Keratinocyte (primary cell): ENCODE data around the gene ZNF462. TPM values are rescaled to one million over a fixed set of nuclear protein-coding genes. Genes with fewer than 3 reads are reported as not detected.
"Not testable (repeated sequence)": the region's sequence is repeated elsewhere in the genome, so short reads cannot be mapped to it uniquely, and the experiment has no call there.

Experiments
- DNase-seq: peaks from one replicate; pipeline ENCODE4 v3.0.0-alpha.2; 2011; ENCODE audit warnings: low read depth, missing footprints, low spot score
- FAIRE-seq: peaks from 2 replicates; lab custom pipeline; 2011; peaks lifted over from hg19 to GRCh38; lab: Jason Lieb, UNC
- H2AFZ ChIP-seq: 2 replicates; pipeline ENCODE4 v1.6.0; 2012; ENCODE audit warnings: low read length, control low read depth, inconsistent platforms; ENCODE audit not compliant: control insufficient read depth
- H3K27ac ChIP-seq: 2 replicates; pipeline ENCODE4 v1.5.1; 2011; ENCODE audit warnings: low read length; ENCODE audit not compliant: control insufficient read depth, insufficient read depth
- H3K27me3 ChIP-seq: 3 replicates; pipeline ENCODE4 v1.6.0; 2011; ENCODE audit warnings: low read length; ENCODE audit not compliant: control insufficient read depth, insufficient read depth; ENCODE audit errors: extremely low read depth
- H3K36me3 ChIP-seq, 2 experiments: 2 replicates in 1 of 2; 3 replicates in 1 of 2; pipeline ENCODE4 v1.5.1; 2011; ENCODE audit warnings: low read length in 2 of 2, mild to moderate bottlenecking in 1 of 2; ENCODE audit not compliant: control insufficient read depth in 2 of 2, insufficient read depth in 2 of 2; ENCODE audit errors: extremely low read depth in 1 of 2
- H3K4me1 ChIP-seq: 3 replicates; pipeline ENCODE4 v1.5.1; 2011; ENCODE audit warnings: low read length; ENCODE audit not compliant: control insufficient read depth, insufficient read depth; ENCODE audit errors: extremely low read depth
- H3K4me2 ChIP-seq: 3 replicates; pipeline ENCODE4 v1.6.0; 2011; ENCODE audit warnings: low read depth, low read length; ENCODE audit not compliant: control insufficient read depth, insufficient read depth; ENCODE audit errors: extremely low read depth
- H3K4me3 ChIP-seq, 3 experiments: fragments of 200-600 bp in 1 of 3; sonication (generic) in 1 of 3; 2 replicates in 2 of 3; 3 replicates in 1 of 3; pipeline ENCODE4 v1.5.1; 2011 to 2016; ENCODE audit warnings: low read length in 3 of 3, mild to moderate bottlenecking in 3 of 3, control low read depth in 2 of 3, inconsistent platforms in 1 of 3, low read depth in 1 of 3, mixed read lengths in 1 of 3, mixed run types in 1 of 3, moderate library complexity in 1 of 3; ENCODE audit not compliant: control insufficient read depth in 2 of 3, insufficient read depth in 2 of 3; ENCODE audit errors: extremely low read depth in 1 of 3
- H3K79me2 ChIP-seq: 2 replicates; pipeline ENCODE4 v1.6.0; 2012; ENCODE audit warnings: low read length; ENCODE audit not compliant: control insufficient read depth, insufficient read depth
- H3K9ac ChIP-seq: 3 replicates; pipeline ENCODE4 v1.6.0; 2011; ENCODE audit warnings: low read length; ENCODE audit not compliant: control insufficient read depth, insufficient read depth; ENCODE audit errors: extremely low read depth
- H3K9me1 ChIP-seq: 3 replicates; pipeline ENCODE4 v1.6.0; 2011; ENCODE audit warnings: low read length; ENCODE audit not compliant: control insufficient read depth, insufficient read depth; ENCODE audit errors: extremely low read depth
- H3K9me3 ChIP-seq: 2 replicates; pipeline ENCODE4 v1.5.1; 2012; ENCODE audit warnings: low read depth, low read length; ENCODE audit not compliant: control insufficient read depth
- H4K20me1 ChIP-seq: 3 replicates; pipeline ENCODE4 v1.6.0; 2011; ENCODE audit warnings: low read length; ENCODE audit not compliant: control insufficient read depth, insufficient read depth; ENCODE audit errors: extremely low read depth
- EZH2 ChIP-seq: IDR thresholded peaks from one replicate; pipeline ENCODE4 v1.6.1; 2012; ENCODE audit warnings: inconsistent platforms, mild to moderate bottlenecking, low read length, moderate library complexity
- dilution Hi-C: fragments of 300-500 bp; cut with MboI; formaldehyde crosslinking; loops from one replicate; pipeline ENCODE4 v1.7.0; 2020; ENCODE audit warnings: low sequenced_read_pairs; ENCODE audit not compliant: extremely low pct_ligation_motif_present
- polyA plus RNA-seq, 5 experiments: library from polyadenylated mRNA; depleted of rRNA in 3 of 5; stranded (reverse) in 3 of 5; stranded (forward) in 1 of 5; unstranded in 1 of 5; fragments of >200 nt; gene quantifications; 1 replicate in 1 of 5; 2 replicates in 3 of 5; 3 replicates in 1 of 5; pipeline versions ENCODE4 v1.2.1 to v1.2.3, GENCODE V29; 2011 to 2012; ENCODE audit warnings: missing spikeins in 2 of 5, low read depth in 1 of 5, low replicate concordance in 1 of 5
- TF ChIP-seq, protein P1 (sequence below), 3 experiments: IDR thresholded peaks in 1 of 3; conservative IDR thresholded peaks in 1 of 3; optimal IDR thresholded peaks in 1 of 3; 2 replicates in 2 of 3; 3 replicates in 1 of 3; pipeline versions ENCODE3 to v1.5.1; 2011; ENCODE audit warnings: low read length in 3 of 3, mild to moderate bottlenecking in 3 of 3, moderate library complexity in 2 of 3, control low read depth in 1 of 3, inconsistent platforms in 1 of 3; ENCODE audit not compliant: insufficient read depth in 2 of 3; ENCODE audit errors: extremely low read depth in 1 of 3

The ZNF462 gene
- polyA plus RNA-seq, 1 donor (not counting 4 experiments of a cell fraction or from before 2014, with no cell fraction given): 7.8 TPM

DNA sequence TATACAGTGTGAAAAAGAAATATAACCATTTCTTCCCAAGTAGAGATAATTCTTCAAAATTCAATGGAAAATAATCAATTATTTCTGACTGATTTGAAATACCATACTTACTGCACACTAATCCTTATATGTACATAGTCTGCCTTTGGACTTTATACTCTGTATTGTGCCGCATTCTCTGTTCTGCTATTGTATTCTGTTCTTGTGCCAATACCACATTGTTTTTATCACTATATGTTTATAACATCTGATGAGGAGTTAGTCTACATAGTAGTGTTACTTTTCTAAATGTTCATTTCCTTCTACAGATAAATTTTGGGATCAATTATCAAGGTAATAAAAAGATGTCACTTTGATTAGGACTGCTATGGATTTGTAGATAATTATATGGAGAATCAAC lies 16.7 kb upstream of the ZNF462 start:
- FAIRE-seq (no peak), DNase-seq (no peak)
- Histone ChIP-seq H3K9ac (no peak overlapping the region), H3K27ac (no peak overlapping the region), H3K36me3 (no peaks in the 10 kb centered on the region), H3K79me2 (no peaks in the 10 kb centered on the region), H3K9me1 (no peaks in the 10 kb centered on the region), H2AFZ (no peak overlapping the region), H3K4me3 (no peak overlapping the region), H3K27me3 (no peaks in the 10 kb centered on the region), H3K4me2 (peak overlapping the region; percentile 62), H3K9me3 (no peaks in the 10 kb centered on the region), H4K20me1 (no peaks in the 10 kb centered on the region), H3K4me1 (peaks cover 14% of the 10 kb centered on the region)
- TF ChIP-seq, protein P1, sequence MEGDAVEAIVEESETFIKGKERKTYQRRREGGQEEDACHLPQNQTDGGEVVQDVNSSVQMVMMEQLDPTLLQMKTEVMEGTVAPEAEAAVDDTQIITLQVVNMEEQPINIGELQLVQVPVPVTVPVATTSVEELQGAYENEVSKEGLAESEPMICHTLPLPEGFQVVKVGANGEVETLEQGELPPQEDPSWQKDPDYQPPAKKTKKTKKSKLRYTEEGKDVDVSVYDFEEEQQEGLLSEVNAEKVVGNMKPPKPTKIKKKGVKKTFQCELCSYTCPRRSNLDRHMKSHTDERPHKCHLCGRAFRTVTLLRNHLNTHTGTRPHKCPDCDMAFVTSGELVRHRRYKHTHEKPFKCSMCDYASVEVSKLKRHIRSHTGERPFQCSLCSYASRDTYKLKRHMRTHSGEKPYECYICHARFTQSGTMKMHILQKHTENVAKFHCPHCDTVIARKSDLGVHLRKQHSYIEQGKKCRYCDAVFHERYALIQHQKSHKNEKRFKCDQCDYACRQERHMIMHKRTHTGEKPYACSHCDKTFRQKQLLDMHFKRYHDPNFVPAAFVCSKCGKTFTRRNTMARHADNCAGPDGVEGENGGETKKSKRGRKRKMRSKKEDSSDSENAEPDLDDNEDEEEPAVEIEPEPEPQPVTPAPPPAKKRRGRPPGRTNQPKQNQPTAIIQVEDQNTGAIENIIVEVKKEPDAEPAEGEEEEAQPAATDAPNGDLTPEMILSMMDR (optimal IDR thresholded peaks at IDR 0.05 in 1 of 3, IDR thresholded peaks at IDR 0.05 in 1 of 3, conservative IDR thresholded peaks at IDR 0.05 in 1 of 3; ENCODE audit: extremely low read depth in 1 of 3, insufficient read depth in 2 of 3, low read length in 3 of 3): no peak
- TF ChIP-seq EZH2: no peak
- dilution Hi-C loops: no loop called here

DNA sequence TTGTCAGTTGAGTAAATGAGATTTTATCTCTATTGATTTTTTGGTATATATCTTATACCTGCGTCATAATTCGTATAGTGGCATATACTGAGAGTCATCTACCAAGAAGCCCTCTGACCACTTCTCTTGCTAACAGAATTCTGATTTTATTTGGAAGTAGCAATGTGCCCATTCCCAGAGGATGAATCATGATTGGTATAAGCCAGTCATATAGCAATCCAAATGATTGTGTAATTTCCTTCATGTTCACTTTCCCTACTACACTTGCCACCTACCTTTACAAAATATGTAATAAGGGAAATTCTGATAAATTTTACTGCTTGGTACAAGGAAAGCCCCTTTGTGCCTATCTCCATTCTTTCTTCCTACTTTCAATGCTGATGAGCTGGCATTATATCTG lies 16.1 kb upstream of the ZNF462 start:
- Histone ChIP-seq H3K27me3 (no peaks in the 10 kb centered on the region), H3K79me2 (no peaks in the 10 kb centered on the region), H3K9me3 (no peaks in the 10 kb centered on the region), H3K9me1 (no peaks in the 10 kb centered on the region), H3K4me2 (peak overlapping the region; percentile 62), H2AFZ (no peak overlapping the region), H3K4me1 (peaks cover 14% of the 10 kb centered on the region), H4K20me1 (no peaks in the 10 kb centered on the region), H3K9ac (no peak overlapping the region), H3K36me3 (no peaks in the 10 kb centered on the region), H3K4me3 (no peak overlapping the region), H3K27ac (peak overlapping the region; percentile 26)
- DNase-seq (peak; percentile 65), FAIRE-seq (peak; percentile 49)
- no peak for TF ChIP-seq EZH2
- TF ChIP-seq, protein P1 (optimal IDR thresholded peaks at IDR 0.05 in 1 of 3, IDR thresholded peaks at IDR 0.05 in 1 of 3, conservative IDR thresholded peaks at IDR 0.05 in 1 of 3; ENCODE audit: extremely low read depth in 1 of 3, insufficient read depth in 2 of 3, low read length in 3 of 3): no peak
- dilution Hi-C loops: no loop called here

DNA sequence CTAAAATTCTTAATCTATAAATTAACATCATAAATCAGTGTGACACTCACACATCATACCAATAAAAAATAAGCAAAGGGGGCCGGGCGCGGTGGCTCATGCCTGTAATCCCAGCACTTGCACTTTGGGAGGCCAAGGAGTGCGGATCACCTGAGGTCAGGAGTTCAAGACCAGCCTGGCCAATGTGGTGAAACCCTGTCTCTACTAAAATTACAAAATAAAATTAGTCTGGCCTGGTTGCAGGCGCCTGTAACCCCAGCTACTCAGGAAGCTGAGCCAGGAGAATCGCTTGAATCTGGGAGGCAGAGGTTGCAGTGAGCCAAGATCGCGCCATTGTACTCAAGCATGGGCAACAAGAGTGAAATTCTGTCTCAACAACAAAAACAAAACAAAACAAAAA lies 11.3 kb upstream of the ZNF462 start:
- FAIRE-seq, H3K36me3 ChIP-seq, H2AFZ ChIP-seq, DNase-seq, H3K4me2 ChIP-seq, H3K9ac ChIP-seq, H3K79me2 ChIP-seq, H3K9me1 ChIP-seq, H3K27ac ChIP-seq, H4K20me1 ChIP-seq, H3K9me3 ChIP-seq, H3K27me3 ChIP-seq, H3K4me1 ChIP-seq, H3K4me3 ChIP-seq: not testable (repeated sequence)
- dilution Hi-C loops: loop anchor here (25.0 kb wide), 1 partner anchor 264 kb away; no protein-coding TSS in a partner anchor
